WTC11 (cell line): ENCODE results near the gene CIART. TPM values are rescaled to one million over a fixed set of nuclear protein-coding genes. Genes with fewer than 3 reads are reported as not detected.

Experiments used
- ATAC-seq: fragments of 200-7000 bp; cut with Tn5 transposase; 2 replicates; pipeline ENCODE4 v1.10.0; 2021; ENCODE audit warnings: mild to moderate bottlenecking, moderate library complexity
- CTCF ChIA-PET: fragments of 300-600 bp; sonication (Branson Sonifier 250); formaldehyde crosslinking; loops from one replicate; lab custom pipeline; 2021; ENCODE audit warnings: antibody characterized with exemption; lab: Charles Lee
- POLR2A ChIA-PET: fragments of 350-600 bp; sonication (Branson Sonifier 250); formaldehyde crosslinking; loops from one replicate; lab custom pipeline; 2021; ENCODE audit warnings: antibody characterized with exemption; lab: Charles Lee
- DNase-seq: peaks from one replicate; pipeline ENCODE4 v3.0.0; 2021; ENCODE audit warnings: low spot score
- H3K27ac Mint-ChIP-seq: 2 replicates; pipeline ENCODE4 v1.8.0; 2021; ENCODE audit warnings: mixed read lengths
- H3K27me3 Mint-ChIP-seq: 2 replicates; pipeline ENCODE4 v1.8.0; 2021; ENCODE audit warnings: low read depth, mild to moderate bottlenecking, moderate library complexity, mixed read lengths
- H3K36me3 Mint-ChIP-seq: 2 replicates; pipeline ENCODE4 v1.8.0; 2021; ENCODE audit warnings: mixed read lengths
- H3K4me1 Mint-ChIP-seq: 2 replicates; pipeline ENCODE4 v1.8.0; 2022; ENCODE audit warnings: mixed read lengths
- H3K4me3 Mint-ChIP-seq: 2 replicates; pipeline ENCODE4 v1.8.0; 2021; ENCODE audit warnings: mild to moderate bottlenecking, moderate library complexity, mixed read lengths
- H3K9me3 Mint-ChIP-seq: 2 replicates; pipeline ENCODE4 v1.8.0; 2021; ENCODE audit warnings: mixed read lengths
- ATF6 ChIP-seq: sonication (generic); formaldehyde crosslinking; IDR thresholded peaks from 2 replicates; pipeline ENCODE4 v1.8.1; 2023; ENCODE audit warnings: mild to moderate bottlenecking, missing genetic modification reagents
- CREM ChIP-seq: sonication (generic); formaldehyde crosslinking; IDR thresholded peaks from 2 replicates; pipeline ENCODE4 v1.8.1; 2022; ENCODE audit warnings: mild to moderate bottlenecking, missing genetic modification reagents, moderate library complexity
- E2F1 ChIP-seq: sonication (generic); formaldehyde crosslinking; IDR thresholded peaks from 2 replicates; pipeline ENCODE4 v1.8.0; 2022; ENCODE audit warnings: mild to moderate bottlenecking, missing genetic modification reagents
- E2F5 ChIP-seq: sonication (generic); formaldehyde crosslinking; IDR thresholded peaks from 2 replicates; pipeline ENCODE4 v1.8.1; 2022; ENCODE audit warnings: mild to moderate bottlenecking, moderate library complexity, missing genetic modification reagents
- ELF4 ChIP-seq: sonication (generic); formaldehyde crosslinking; IDR thresholded peaks from 2 replicates; pipeline ENCODE4 v1.8.1; 2022; ENCODE audit warnings: low read depth, mild to moderate bottlenecking, moderate library complexity, missing genetic modification reagents
- EMX1 ChIP-seq: fragments of 250-450 bp; sonication (Bioruptor Pico); IDR thresholded peaks from 2 replicates; pipeline ENCODE4 v1.8.0; 2021; ENCODE audit warnings: mild to moderate bottlenecking
- ESRRA ChIP-seq: sonication (generic); formaldehyde crosslinking; IDR thresholded peaks from 2 replicates; pipeline ENCODE4 v1.8.1; 2022; ENCODE audit warnings: mild to moderate bottlenecking, missing genetic modification reagents, borderline replicate concordance
- ETV6 ChIP-seq: sonication (generic); formaldehyde crosslinking; IDR thresholded peaks from 2 replicates; pipeline ENCODE4 v1.8.1; 2022; ENCODE audit warnings: mild to moderate bottlenecking, missing genetic modification reagents
- FOXJ3 ChIP-seq: sonication (generic); formaldehyde crosslinking; IDR thresholded peaks from 2 replicates; pipeline ENCODE4 v1.9.0; 2021; ENCODE audit warnings: missing genetic modification reagents, mild to moderate bottlenecking, borderline replicate concordance
- FOXK1 ChIP-seq: sonication (generic); formaldehyde crosslinking; IDR thresholded peaks from 2 replicates; pipeline ENCODE4 v1.8.0; 2022; ENCODE audit warnings: mild to moderate bottlenecking, moderate library complexity, missing genetic modification reagents
- HMGA2 ChIP-seq: fragments of 250-450 bp; sonication (Bioruptor Pico); IDR thresholded peaks from 2 replicates; pipeline ENCODE4 v1.4.0; 2021; ENCODE audit warnings: mild to moderate bottlenecking, moderate library complexity
- JAZF1 ChIP-seq: fragments of 250-450 bp; sonication (Bioruptor Pico); IDR thresholded peaks from 2 replicates; pipeline ENCODE4 v1.9.0; 2021; ENCODE audit warnings: moderate library complexity, mild to moderate bottlenecking, inconsistent platforms
- KAT7 ChIP-seq: sonication (generic); formaldehyde crosslinking; IDR thresholded peaks from 2 replicates; pipeline ENCODE4 v1.8.1; 2023; ENCODE audit warnings: missing genetic modification reagents, mild to moderate bottlenecking, borderline replicate concordance
- MAX ChIP-seq: sonication (generic); formaldehyde crosslinking; IDR thresholded peaks from 2 replicates; pipeline ENCODE4 v1.8.0; 2022; ENCODE audit warnings: mild to moderate bottlenecking, missing genetic modification reagents
- NFATC4 ChIP-seq: fragments of 250-450 bp; sonication (Bioruptor Pico); IDR thresholded peaks from 2 replicates; pipeline ENCODE4 v1.9.0; 2021; ENCODE audit warnings: mild to moderate bottlenecking
- NFE2L1 ChIP-seq: sonication (generic); formaldehyde crosslinking; IDR thresholded peaks from 2 replicates; pipeline ENCODE4 v1.8.1; 2023; ENCODE audit warnings: missing genetic modification reagents
- NR3C1 ChIP-seq: sonication (generic); formaldehyde crosslinking; conservative IDR thresholded peaks from 2 replicates; pipeline ENCODE4 v1.8.1; 2023; ENCODE audit warnings: low read depth, mild to moderate bottlenecking, missing genetic modification reagents
- SMAD3 ChIP-seq: sonication (generic); formaldehyde crosslinking; IDR thresholded peaks from 2 replicates; pipeline ENCODE4 v1.8.0; 2022; ENCODE audit warnings: missing genetic modification reagents, mild to moderate bottlenecking, borderline replicate concordance
- SMAD4 ChIP-seq: sonication (generic); formaldehyde crosslinking; IDR thresholded peaks from 2 replicates; pipeline ENCODE4 v1.8.0; 2022; ENCODE audit warnings: mild to moderate bottlenecking, missing genetic modification reagents
- TEAD1 ChIP-seq: sonication (generic); formaldehyde crosslinking; IDR thresholded peaks from 2 replicates; pipeline ENCODE4 v1.8.0; 2022; ENCODE audit warnings: mild to moderate bottlenecking, missing genetic modification reagents
- TEAD4 ChIP-seq: sonication (generic); formaldehyde crosslinking; IDR thresholded peaks from 2 replicates; pipeline ENCODE4 v1.8.0; 2022; ENCODE audit warnings: mild to moderate bottlenecking, missing genetic modification reagents
- ZBTB21 ChIP-seq: sonication (generic); formaldehyde crosslinking; IDR thresholded peaks from 2 replicates; pipeline ENCODE4 v1.8.1; 2023; ENCODE audit warnings: mild to moderate bottlenecking, missing genetic modification reagents, borderline replicate concordance
- ZNF232 ChIP-seq: sonication (generic); formaldehyde crosslinking; IDR thresholded peaks from 2 replicates; pipeline ENCODE4 v1.8.0; 2022; ENCODE audit warnings: mild to moderate bottlenecking, missing genetic modification reagents
- ZNF532 ChIP-seq: fragments of 250-450 bp; sonication (Bioruptor Pico); IDR thresholded peaks from 2 replicates; pipeline ENCODE4 v1.9.0; 2021; ENCODE audit warnings: mild to moderate bottlenecking, borderline replicate concordance
- ZSCAN18 ChIP-seq: fragments of 250-450 bp; sonication (Bioruptor Pico); IDR thresholded peaks from 2 replicates; pipeline ENCODE4 v2.1.2; 2022; ENCODE audit warnings: mild to moderate bottlenecking, moderate library complexity
- total RNA-seq: library from RNA; stranded (reverse); gene quantifications from 3 replicates; pipeline ENCODE4 v1.2.3, GENCODE V29; 2021
- TF ChIP-seq, protein P1 (sequence below): sonication (generic); formaldehyde crosslinking; IDR thresholded peaks from 2 replicates; pipeline ENCODE4 v1.8.1; 2022; ENCODE audit warnings: mild to moderate bottlenecking, missing genetic modification reagents, moderate library complexity, borderline replicate concordance
- TF ChIP-seq, protein P2 (sequence below): sonication (generic); formaldehyde crosslinking; IDR thresholded peaks from 2 replicates; pipeline ENCODE4 v1.8.1; 2022; ENCODE audit warnings: low read depth, mild to moderate bottlenecking, moderate library complexity, missing genetic modification reagents, borderline replicate concordance

The CIART gene
- total RNA-seq, 1 experiment from 2014 or later: 7.8 TPM

DNA sequence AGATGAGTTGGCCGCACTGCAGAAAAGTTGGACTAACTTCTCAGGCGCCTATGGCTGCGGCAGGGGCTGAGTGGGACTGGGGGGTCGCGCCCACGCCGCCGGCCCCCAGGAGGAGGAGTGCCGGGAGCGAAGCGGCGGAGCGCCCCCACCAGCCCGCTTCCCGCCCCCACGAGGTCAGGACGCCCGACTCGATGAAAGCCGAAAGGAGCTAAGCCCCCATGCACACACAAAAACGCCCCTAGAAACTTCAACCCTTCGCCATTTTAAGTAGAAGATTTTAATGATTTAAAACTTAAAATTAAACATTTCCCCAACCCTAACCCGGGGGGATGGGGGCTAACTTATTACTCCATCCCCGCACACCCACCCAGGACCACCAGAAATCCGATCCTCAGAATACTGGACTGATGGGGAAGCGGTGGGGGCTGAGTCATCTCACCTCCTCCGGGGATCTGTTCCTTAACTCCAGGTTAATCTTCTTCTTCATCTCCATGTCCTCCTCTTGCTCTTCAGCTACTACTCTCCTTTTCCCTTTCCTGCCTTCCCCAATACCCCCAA is 47.0 kb upstream of the CIART start:
- DNase-seq: no peak
- Mint-ChIP-seq H3K27me3 (no peaks in the 10 kb centered on the region), H3K27ac (no peak overlapping the region), H3K4me3 (no peak overlapping the region), H3K36me3 (peaks cover 9% of the 10 kb centered on the region), H3K9me3 (no peaks in the 10 kb centered on the region), H3K4me1 (peaks cover 17% of the 10 kb centered on the region)
- POLR2A ChIA-PET: no interaction called here
- CTCF ChIA-PET: no interaction called here
- ATAC-seq: no peak
- no peak for TF ChIP-seq FOXK1 (CRISPR knock-in tag)
- no peak for TF ChIP-seq SMAD4 (CRISPR knock-in tag)
- TF ChIP-seq MAX (CRISPR knock-in tag): no peak
- no peak for TF ChIP-seq FOXJ3 (CRISPR knock-in tag)
- TF ChIP-seq EMX1 (CRISPR knock-in tag): no peak
- TF ChIP-seq, protein P1, sequence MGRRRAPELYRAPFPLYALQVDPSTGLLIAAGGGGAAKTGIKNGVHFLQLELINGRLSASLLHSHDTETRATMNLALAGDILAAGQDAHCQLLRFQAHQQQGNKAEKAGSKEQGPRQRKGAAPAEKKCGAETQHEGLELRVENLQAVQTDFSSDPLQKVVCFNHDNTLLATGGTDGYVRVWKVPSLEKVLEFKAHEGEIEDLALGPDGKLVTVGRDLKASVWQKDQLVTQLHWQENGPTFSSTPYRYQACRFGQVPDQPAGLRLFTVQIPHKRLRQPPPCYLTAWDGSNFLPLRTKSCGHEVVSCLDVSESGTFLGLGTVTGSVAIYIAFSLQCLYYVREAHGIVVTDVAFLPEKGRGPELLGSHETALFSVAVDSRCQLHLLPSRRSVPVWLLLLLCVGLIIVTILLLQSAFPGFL: no peak
- no peak for TF ChIP-seq ZSCAN18 (CRISPR knock-in tag)
- TF ChIP-seq SMAD3 (CRISPR knock-in tag): no peak
- no peak for TF ChIP-seq NFE2L1
- TF ChIP-seq ETV6: no peak
- no peak for TF ChIP-seq NFATC4 (CRISPR knock-in tag)
- TF ChIP-seq ZNF232 (CRISPR knock-in tag): no peak
- no peak for TF ChIP-seq NR3C1
- no peak for TF ChIP-seq ZNF532 (CRISPR knock-in tag)
- TF ChIP-seq ELF4 (CRISPR knock-in tag): no peak
- 0 out of 2 replicates have a peak, but pooled peaks have one; percentile 27 for TF ChIP-seq CREM (CRISPR knock-in tag)
- TF ChIP-seq, protein P2, sequence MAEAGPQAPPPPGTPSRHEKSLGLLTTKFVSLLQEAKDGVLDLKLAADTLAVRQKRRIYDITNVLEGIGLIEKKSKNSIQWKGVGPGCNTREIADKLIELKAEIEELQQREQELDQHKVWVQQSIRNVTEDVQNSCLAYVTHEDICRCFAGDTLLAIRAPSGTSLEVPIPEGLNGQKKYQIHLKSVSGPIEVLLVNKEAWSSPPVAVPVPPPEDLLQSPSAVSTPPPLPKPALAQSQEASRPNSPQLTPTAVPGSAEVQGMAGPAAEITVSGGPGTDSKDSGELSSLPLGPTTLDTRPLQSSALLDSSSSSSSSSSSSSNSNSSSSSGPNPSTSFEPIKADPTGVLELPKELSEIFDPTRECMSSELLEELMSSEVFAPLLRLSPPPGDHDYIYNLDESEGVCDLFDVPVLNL (CRISPR knock-in tag): no peak
- no peak for TF ChIP-seq ZBTB21 (CRISPR knock-in tag)
- 0 out of 2 replicates have a peak, but pooled peaks have one; percentile 11 for TF ChIP-seq ESRRA
- TF ChIP-seq KAT7: 0 out of 2 replicates have a peak, but pooled peaks have one; percentile 23
- no peak for TF ChIP-seq E2F5 (CRISPR knock-in tag)
- TF ChIP-seq HMGA2 (CRISPR knock-in tag): no peak
- peak; percentile 11; the same call in 1 of the 2 replicates for TF ChIP-seq TEAD1 (CRISPR knock-in tag)
- no peak for TF ChIP-seq ATF6 (CRISPR knock-in tag)
- TF ChIP-seq E2F1 (CRISPR knock-in tag): no peak
- TF ChIP-seq TEAD4: no peak
- no peak for TF ChIP-seq JAZF1 (CRISPR knock-in tag)
